ENCODE results near the gene NR6A1.
"Not testable (repeated sequence)": the region's sequence is repeated elsewhere in the genome, so short reads cannot be mapped to it uniquely, and the experiment has no call there.

NR6A1 gene

GRCh38 chr9:124776954-124777648 lies 6.0 kb upstream of the NR6A1 start, which contains the start of gene OLFML2A:
OLFML2A (plus strand) TSS chr9:124777133; CDS start chr9:124777271, 138 bp downstream.
- DNase-seq (ENCODE audit: low read depth, low spot score): no peak

GRCh38 chr9:124776618-124776953 lies 5.5 kb upstream of the NR6A1 start:
- no peak for DNase-seq (ENCODE audit: low read depth, low spot score)

- DNase-seq (ENCODE audit: low read depth, low spot score): peak; percentile 68
These were observed 3.2 kb upstream of the NR6A1 start for GRCh38 chr9:124774129-124774978.

DNA sequence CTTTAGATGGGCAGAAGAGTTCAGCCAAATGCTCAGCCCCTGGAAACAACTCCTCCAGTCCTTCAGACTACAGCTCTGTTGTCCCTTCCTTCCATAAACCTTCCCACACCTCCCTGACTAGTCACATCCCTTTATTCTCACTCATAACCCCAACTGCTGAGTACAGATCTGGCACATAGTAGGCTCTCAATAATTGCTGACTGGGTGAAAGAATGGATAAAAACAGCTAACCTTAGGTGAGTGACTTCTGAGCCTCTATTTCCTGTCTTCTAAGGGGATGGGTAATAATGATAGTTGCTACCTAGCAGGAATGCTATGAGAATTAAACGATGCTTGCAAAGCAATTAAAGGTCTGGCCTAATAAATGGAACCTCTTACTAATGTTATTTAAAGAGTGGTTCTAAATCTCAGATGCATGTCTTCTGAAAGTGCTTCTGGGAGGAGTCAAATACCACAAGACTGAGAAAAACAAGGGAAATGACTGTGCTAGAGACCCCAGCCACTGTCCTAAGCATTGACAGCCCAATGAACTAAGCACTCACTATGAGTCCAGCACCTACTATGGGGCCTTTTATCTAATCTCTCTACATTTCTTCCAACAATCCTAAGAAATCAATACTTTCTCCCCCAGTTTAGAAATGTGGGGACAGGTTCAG lies 2.5 kb upstream of the NR6A1 start:
- no peak for DNase-seq (ENCODE audit: low read depth, low spot score)

GRCh38 chr9:124772877-124773276 lies 1.8 kb upstream of the NR6A1 start:
- DNase-seq (ENCODE audit: low read depth, low spot score): not testable (repeated sequence)

DNA sequence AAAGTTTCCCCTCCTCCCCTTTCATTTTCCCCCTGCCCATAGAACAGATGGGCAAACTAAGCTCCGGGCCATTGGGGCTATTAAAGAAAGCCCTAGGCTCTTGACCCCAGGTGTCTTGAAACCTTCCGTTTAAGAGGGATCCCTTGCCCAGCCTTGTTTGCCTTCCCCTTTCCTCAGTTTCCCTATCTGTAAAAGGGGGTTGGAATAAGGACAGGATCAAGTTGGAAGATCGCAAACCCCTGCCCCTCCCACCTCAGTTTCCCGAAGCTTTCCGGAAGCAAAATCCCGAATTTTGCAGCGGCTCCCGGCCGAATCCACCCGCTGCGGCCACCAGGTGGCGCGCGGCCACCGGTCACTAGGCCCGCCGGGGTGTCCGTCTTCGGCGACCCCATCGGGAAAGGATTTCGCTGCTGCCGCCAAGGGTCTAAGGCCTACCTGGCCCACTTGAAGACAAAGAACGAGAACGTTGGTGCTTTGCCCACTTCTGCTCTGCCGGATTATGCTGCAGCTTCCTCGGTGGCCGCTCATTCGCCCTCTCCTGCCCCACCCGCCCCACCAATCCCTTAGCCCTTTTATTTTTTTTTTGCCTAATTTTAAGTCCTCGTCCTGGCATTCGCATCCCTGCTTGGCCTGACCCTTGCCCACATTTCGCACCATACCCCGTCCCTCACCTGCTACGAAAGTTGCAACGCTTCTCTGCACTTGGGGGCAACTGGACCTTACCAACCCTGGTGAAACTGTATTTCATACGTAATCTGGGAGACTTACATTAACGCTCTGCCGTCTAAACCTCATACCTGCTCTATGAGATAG lies 962 bp upstream of the NR6A1 start:
- DNase-seq (ENCODE audit: low read depth, low spot score): no peak

GRCh38 chr9:124770359-124771020 lies 621 bp downstream of the NR6A1 start:
- DNase-seq (ENCODE audit: low read depth, low spot score): no peak

DNA sequence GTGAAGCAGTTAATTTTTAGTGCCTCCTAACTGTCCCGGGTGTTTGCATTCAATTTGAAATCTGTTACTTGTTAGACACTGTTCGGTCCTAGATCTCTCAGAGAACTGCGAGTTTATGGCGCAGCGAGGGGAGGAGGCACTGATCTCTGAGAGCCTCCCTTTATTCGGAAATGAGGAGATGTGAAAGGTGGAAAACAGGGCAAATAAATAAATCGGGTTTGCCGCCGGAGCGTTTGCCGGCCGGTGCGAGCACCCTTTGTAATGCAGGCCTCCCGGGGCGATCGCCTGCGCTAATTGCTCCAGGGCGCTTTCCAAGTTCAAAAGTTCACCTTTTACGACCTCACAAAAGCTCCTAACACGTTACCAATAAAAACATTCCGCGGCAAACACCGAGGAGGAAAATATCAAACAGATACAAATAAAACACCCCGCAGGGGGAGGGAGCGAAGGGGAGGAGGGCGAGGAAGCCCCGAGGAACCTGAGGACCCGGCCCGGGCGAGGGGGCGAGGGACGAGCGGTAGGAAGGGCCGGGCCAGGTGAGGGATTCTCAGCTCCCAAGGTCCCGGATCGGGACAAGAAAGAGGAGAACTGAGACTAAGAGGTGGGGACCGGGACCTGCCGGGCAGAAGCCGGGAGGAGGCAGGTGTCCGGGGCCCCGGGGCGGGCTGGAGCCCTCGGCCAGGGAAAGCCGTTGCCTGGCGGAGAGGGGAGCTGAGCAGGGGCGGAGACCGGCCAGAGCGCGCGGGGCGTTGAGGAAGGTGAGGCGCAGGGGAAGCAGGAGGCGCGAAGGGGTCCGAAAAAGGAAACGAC lies 1.4 kb downstream of the NR6A1 start:
- no peak for DNase-seq (ENCODE audit: low read depth, low spot score)

- no peak for DNase-seq (ENCODE audit: low read depth, low spot score)
These were observed 2.2 kb downstream of the NR6A1 start for GRCh38 chr9:124768750-124769548.

GRCh38 chr9:124768334-124768733 lies 2.8 kb downstream of the NR6A1 start:
- no peak for DNase-seq (ENCODE audit: low read depth, low spot score)

GRCh38 chr9:124767821-124768220 lies 3.3 kb downstream of the NR6A1 start:
- DNase-seq (ENCODE audit: low read depth, low spot score): no peak

- DNase-seq (ENCODE audit: low read depth, low spot score): no peak
These were observed 4.1 kb downstream of the NR6A1 start for GRCh38 chr9:124766815-124767554.

DNA sequence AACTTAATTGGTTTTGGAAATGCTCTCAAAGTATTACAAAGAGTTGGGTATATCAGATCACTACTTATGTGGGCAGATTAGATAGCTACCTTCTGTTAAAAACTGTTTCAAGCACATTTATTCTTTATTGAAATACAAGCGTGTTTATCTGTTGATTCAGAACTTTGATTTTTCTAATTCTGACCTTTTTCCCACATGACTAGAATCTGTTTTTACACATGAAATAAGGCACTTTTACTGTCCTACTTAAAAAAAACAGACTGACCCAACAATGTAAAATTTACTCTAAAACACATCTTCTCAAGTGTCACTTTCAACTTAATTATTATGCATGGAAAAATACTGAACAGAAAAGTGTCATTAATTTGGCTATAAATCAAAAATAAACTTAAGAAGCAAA lies 4.8 kb downstream of the NR6A1 start:
- DNase-seq (ENCODE audit: low read depth, low spot score): no peak

DNA sequence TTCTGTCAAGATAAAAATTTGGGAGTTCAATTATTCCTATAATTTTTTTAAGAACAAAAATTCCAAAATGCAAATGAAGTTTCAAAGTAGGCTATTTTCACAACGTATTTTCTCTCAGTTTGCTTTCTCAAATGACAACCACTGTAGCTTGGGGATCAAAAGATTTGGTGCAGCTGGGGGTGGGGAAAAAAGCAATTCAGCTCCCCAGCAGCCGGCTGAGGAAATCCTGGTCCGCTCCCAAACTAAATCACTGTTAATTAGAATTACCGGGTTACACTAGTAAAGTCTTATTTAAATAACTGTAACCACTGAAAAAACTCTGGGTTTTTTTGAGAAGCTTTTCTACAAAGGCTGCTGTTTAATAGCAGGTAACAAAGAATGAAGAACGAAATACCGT lies 5.7 kb downstream of the NR6A1 start:
- DNase-seq (ENCODE audit: low read depth, low spot score): no peak

DNA sequence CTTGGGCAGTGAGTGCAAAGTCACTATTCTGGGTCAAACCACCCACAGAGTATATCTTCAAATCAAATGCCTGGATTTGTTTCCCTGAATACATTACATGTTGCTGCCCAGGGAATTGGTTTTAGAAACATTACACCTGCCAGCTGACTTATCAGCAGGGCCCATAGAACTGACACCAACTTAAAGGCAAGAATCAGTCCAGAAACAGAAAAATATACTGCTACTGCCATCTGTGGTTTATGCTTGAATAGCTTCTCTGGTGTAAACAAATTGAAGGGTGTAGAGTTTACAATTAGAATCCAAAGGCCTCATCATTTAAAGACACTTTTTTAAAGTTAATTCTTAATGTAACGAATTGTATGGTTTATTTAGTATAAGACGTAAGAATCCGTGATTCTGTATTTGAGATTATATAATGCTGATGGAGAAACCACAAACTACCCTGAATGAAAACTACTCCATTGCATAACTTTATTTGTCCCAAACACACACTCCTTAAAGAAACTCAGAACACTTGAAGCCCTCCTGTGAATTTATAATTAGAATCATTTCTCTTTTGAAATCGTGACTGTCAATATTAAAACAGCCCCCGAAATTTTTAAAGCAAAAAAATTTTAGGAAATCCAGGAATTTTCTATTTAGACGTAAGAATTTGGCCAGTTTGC lies 6.2 kb downstream of the NR6A1 start:
- no peak for DNase-seq (ENCODE audit: low read depth, low spot score)

GRCh38 chr9:124762633-124763032 lies 8.5 kb downstream of the NR6A1 start:
- no peak for DNase-seq (ENCODE audit: low read depth, low spot score)

- DNase-seq (ENCODE audit: low read depth, low spot score): no peak
These were observed 9.4 kb downstream of the NR6A1 start for GRCh38 chr9:124761710-124762109.

DNA sequence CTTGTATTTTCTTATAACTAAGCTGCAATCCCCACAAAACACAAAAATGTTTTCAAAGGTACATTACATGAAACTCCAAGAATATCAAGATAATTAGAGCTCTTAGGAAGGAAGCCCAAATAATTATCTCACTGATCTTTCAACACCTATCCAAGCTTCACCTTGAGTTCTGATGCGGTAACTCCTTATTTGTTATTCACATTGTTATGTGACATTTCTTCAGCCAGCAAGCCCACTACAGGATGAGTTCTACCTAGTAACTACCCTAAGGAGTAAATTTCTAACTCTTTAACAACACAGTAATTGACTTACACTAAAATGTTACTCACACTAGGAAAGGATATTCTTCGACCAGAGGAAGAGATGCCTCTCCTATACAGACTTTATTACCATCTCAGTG lies 9.9 kb downstream of the NR6A1 start:
- DNase-seq (ENCODE audit: low read depth, low spot score): no peak
